T-helper 2 cell treated with Interferon-gamma antibody and Interleukin-4, amounts not matched to agents 100 ng/mL and 5 ng/mL, for 36 hours (primary cell): ENCODE measurements around the gene MED14. TPM values are rescaled to one million over a fixed set of nuclear protein-coding genes. Genes with fewer than 3 reads are reported as not detected.

ENCODE experiments used
- intact Hi-C: fragments of 100-400 bp; cut with micrococcal nuclease; formaldehyde crosslinking; loops from one replicate; pipeline ENCODE4 v1.15.1; 2023
- total RNA-seq: library from RNA; stranded (reverse); gene quantifications from 2 replicates; pipeline ENCODE4 v1.2.3, GENCODE V29; 2022

The MED14 gene
- total RNA-seq, 1 donor from 2014 or later = 46.7 TPM

- intact Hi-C loops = loop anchor here (10.0 kb wide), 2 partner anchors 148 to 382 kb away; partner anchors contain the start of gene ATP6AP2
Measured at GRCh38 chrX:40732499-40732898, 2.8 kb downstream of the MED14 start.

GRCh38 chrX:40729598-40730584, 5.5 kb downstream of the MED14 start:
- intact Hi-C loops = loop anchor here (10.0 kb wide), 2 partner anchors 145 to 385 kb away; partner anchors contain the start of gene ATP6AP2

- intact Hi-C loops = no loop called here
Measured at GRCh38 chrX:40727581-40728252, 7.6 kb downstream of the MED14 start.

- intact Hi-C loops = no loop called here
Measured at GRCh38 chrX:40727093-40727492, 8.2 kb downstream of the MED14 start.

GRCh38 chrX:40722930-40723329, 12.4 kb downstream of the MED14 start:
- intact Hi-C loops = no loop called here

- intact Hi-C loops = no loop called here
Measured at GRCh38 chrX:40721489-40722106, 13.7 kb downstream of the MED14 start.

GRCh38 chrX:40720792-40721191, 14.6 kb downstream of the MED14 start:
- intact Hi-C loops = no loop called here

GRCh38 chrX:40720339-40720738, 15.0 kb downstream of the MED14 start:
- intact Hi-C loops = no loop called here

GRCh38 chrX:40719731-40720130, 15.6 kb downstream of the MED14 start:
- intact Hi-C loops = no loop called here

GRCh38 chrX:40719218-40719617, 16.1 kb downstream of the MED14 start:
- intact Hi-C loops = no loop called here

- intact Hi-C loops = no loop called here
Measured at GRCh38 chrX:40709395-40709794, 25.9 kb downstream of the MED14 start.

GRCh38 chrX:40705658-40706312, 29.6 kb downstream of the MED14 start:
- intact Hi-C loops = no loop called here

GRCh38 chrX:40700640-40701342, 34.6 kb downstream of the MED14 start:
- intact Hi-C loops = no loop called here

- intact Hi-C loops = no loop called here
Measured at GRCh38 chrX:40698851-40699250, 36.5 kb downstream of the MED14 start.

- intact Hi-C loops = no loop called here
Measured at GRCh38 chrX:40694802-40695201, 40.5 kb downstream of the MED14 start.

- intact Hi-C loops = no loop called here
Measured at GRCh38 chrX:40688929-40689328, 46.4 kb downstream of the MED14 start.

- intact Hi-C loops = no loop called here
Measured at GRCh38 chrX:40687169-40687568, 48.2 kb downstream of the MED14 start.

GRCh38 chrX:40685362-40685918, 49.9 kb downstream of the MED14 start:
- intact Hi-C loops = no loop called here

- intact Hi-C loops = no loop called here
Measured at GRCh38 chrX:40684092-40684491, 51.2 kb downstream of the MED14 start.

GRCh38 chrX:40683245-40683644, 52.1 kb downstream of the MED14 start:
- intact Hi-C loops = no loop called here
